Endodermal cell (in vitro differentiated cells): ENCODE results near the gene HMGCR. TPM values are rescaled to one million over a fixed set of nuclear protein-coding genes. Genes with fewer than 3 reads are reported as not detected.
"Not testable (repeated sequence)": the region's sequence is repeated elsewhere in the genome, so short reads cannot be mapped to it uniquely, and the experiment has no call there.

ENCODE experiments used
- DNase-seq: peaks from one replicate; pipeline ENCODE4 v3.0.0-alpha.2; 2017
- H3K27ac ChIP-seq: 2 replicates; pipeline ENCODE4 v1.5.1; 2013; ENCODE audit warnings: mild to moderate bottlenecking, low read depth, low read length, moderate library complexity
- H3K27me3 ChIP-seq: 2 replicates; pipeline ENCODE4 v1.6.1; 2013; ENCODE audit warnings: mild to moderate bottlenecking, low read length, moderate library complexity; ENCODE audit not compliant: insufficient read depth, control insufficient read depth, poor library complexity, severe bottlenecking
- H3K36me3 ChIP-seq: 2 replicates; pipeline ENCODE4 v1.7.0; 2013; ENCODE audit warnings: mild to moderate bottlenecking, low read length, moderate library complexity; ENCODE audit not compliant: control insufficient read depth, insufficient read depth
- H3K4me1 ChIP-seq: one replicate; pipeline ENCODE4 v1.7.0; 2013; ENCODE audit warnings: low read length; ENCODE audit not compliant: control insufficient read depth, insufficient read depth
- H3K4me3 ChIP-seq: 2 replicates; pipeline ENCODE4 v1.5.1; 2013; ENCODE audit warnings: mild to moderate bottlenecking, low read length, moderate library complexity
- H3K9ac ChIP-seq: 2 replicates; pipeline ENCODE4 v1.6.1; 2013; ENCODE audit warnings: mild to moderate bottlenecking, low read length, moderate library complexity; ENCODE audit not compliant: poor library complexity, severe bottlenecking; ENCODE audit errors: extremely low read depth
- H3K9me3 ChIP-seq: 2 replicates; pipeline ENCODE4 v1.6.1; 2013; ENCODE audit warnings: mild to moderate bottlenecking, low read length, moderate library complexity; ENCODE audit not compliant: control insufficient read depth
- H3K27ac Mint-ChIP-seq: 2 replicates; pipeline ENCODE4 v1.8.0; 2020; ENCODE audit warnings: mixed read lengths
- H3K27me3 Mint-ChIP-seq: 2 replicates; pipeline ENCODE4 v1.8.0; 2021; ENCODE audit warnings: mild to moderate bottlenecking, mixed read lengths; ENCODE audit not compliant: insufficient read depth
- H3K36me3 Mint-ChIP-seq: 2 replicates; pipeline ENCODE4 v1.8.0; 2020; ENCODE audit warnings: low read depth, mixed read lengths
- H3K4me1 Mint-ChIP-seq: 2 replicates; pipeline ENCODE4 v1.8.0; 2020; ENCODE audit warnings: mixed read lengths
- H3K4me3 Mint-ChIP-seq: 2 replicates; pipeline ENCODE4 v1.8.0; 2020; ENCODE audit warnings: mild to moderate bottlenecking, moderate library complexity, mixed read lengths
- H3K9me3 Mint-ChIP-seq: 2 replicates; pipeline ENCODE4 v1.8.0; 2020; ENCODE audit warnings: mild to moderate bottlenecking, mixed read lengths
- CTCF ChIP-seq: fragments of 200-600 bp; sonication (generic); conservative IDR thresholded peaks from 2 replicates; pipeline ENCODE4 v1.5.0; 2021; ENCODE audit warnings: antibody characterized with exemption, mild to moderate bottlenecking
- whole genome bisulfite sequencing, 2 experiments: methylation state at CpG; one replicate each; pipeline versions ENCODE4 v1.1.5 to v1.1.7; 2013; ENCODE audit warnings: missing lambda C conversion rate in 2 of 2, mixed read lengths in 1 of 2; ENCODE audit not compliant: insufficient coverage in 1 of 2, insufficient read length in 1 of 2; 5-methylcytosine and 5-hydroxymethylcytosine counted together
- long read RNA-seq, 4 experiments: library from polyadenylated mRNA in 2 of 4; library from RNA in 1 of 4; library from capped mRNA in 1 of 4; stranded (forward) in 3 of 4; unstranded in 1 of 4; transcript quantifications; one replicate each; pipeline ENCODE4 v2.0.0, GENCODE V29; 2020 to 2021; ENCODE audit warnings: inconsistent platforms in 1 of 4
- polyA plus RNA-seq, 2 experiments: library from polyadenylated mRNA; stranded (reverse); fragments of 50-300 nt; gene quantifications; one replicate each; pipeline ENCODE4 v1.2.3, GENCODE V29; 2013
- total RNA-seq, 2 donors: library from RNA; stranded (reverse); fragmentation: NEBNext Ultra II Directional in 1 of 2; extraction: Animal tissue kit (Norgen Biotek cat#: 25700) in 1 of 2; gene quantifications; 2 replicates in 1 of 2; 3 replicates in 1 of 2; pipeline ENCODE4 v1.2.1, GENCODE V29; 2021

Gene HMGCR
- 100 to 1,000 TPM; 114 to 162 TPM for total RNA-seq
- polyA plus RNA-seq (2013, experiment 1 of 2): 224 TPM
- 222 TPM for polyA plus RNA-seq (2013, experiment 2 of 2)
- long read RNA-seq, experiment 1, full-length matches to known transcripts: 4 of 38 reads
- long read RNA-seq, experiment 1, partial matches to known transcripts: 23 of 38 reads
- long read RNA-seq, experiment 1, other reads (novel, unspliced or antisense): 11 of 38 reads
- long read RNA-seq, experiment 2, full-length matches to known transcripts: 121 of 164 reads
- long read RNA-seq, experiment 2, partial matches to known transcripts: 25 of 164 reads
- long read RNA-seq, experiment 2, other reads (novel, unspliced or antisense): 18 of 164 reads
- long read RNA-seq, experiment 3, full-length matches to known transcripts: 629 of 737 reads
- long read RNA-seq, experiment 3, partial matches to known transcripts: 55 of 737 reads
- long read RNA-seq, experiment 3, other reads (novel, unspliced or antisense): 53 of 737 reads
- long read RNA-seq, experiment 4, full-length matches to known transcripts: 5 of 39 reads
- long read RNA-seq, experiment 4, partial matches to known transcripts: 28 of 39 reads
- long read RNA-seq, experiment 4, other reads (novel, unspliced or antisense): 6 of 39 reads

GRCh38 chr5:75336615-75337336, at the start of gene HMGCR:
HMGCR (plus strand) TSS chr5:75337220; CDS start chr5:75342606, 5,386 bp downstream.
- Histone ChIP-seq H3K27me3 (no peaks in the 10 kb centered on the region), H3K4me3 (peak within 1 kb of the TSS; percentile 96), H3K9me3 (no peaks in the 10 kb centered on the region), H3K27ac (peak within 1 kb of the TSS; percentile 93), H3K36me3 (peaks cover 6% of the 10 kb centered on the region), H3K4me1 (peaks cover 2% of the 10 kb centered on the region), H3K9ac (peak within 1 kb of the TSS; percentile 74)
- H3K4me1 Mint-ChIP-seq: peaks cover 22% of the 10 kb centered on the region
- H3K4me3 Mint-ChIP-seq: no peak within 1 kb of the TSS
- no peaks in the 10 kb centered on the region for H3K27me3 Mint-ChIP-seq
- no peak within 1 kb of the TSS for H3K27ac Mint-ChIP-seq
- H3K36me3 Mint-ChIP-seq: peaks cover 15% of the 10 kb centered on the region
- peak; percentile 62 for TF ChIP-seq CTCF
- 0% methylated on average over 25 to 56 of the region's 56 CpGs for WGBS, 2 experiments
- peak; percentile 100 for DNase-seq
- H3K9me3 Mint-ChIP-seq: no peaks in the 10 kb centered on the region

GRCh38 chr5:75291844-75292243, 45.2 kb upstream of the HMGCR start:
- H3K4me3 Mint-ChIP-seq, H3K4me1 Mint-ChIP-seq, H3K27ac Mint-ChIP-seq, H3K36me3 Mint-ChIP-seq, H3K27me3 Mint-ChIP-seq, DNase-seq, H3K27me3 ChIP-seq, H3K27ac ChIP-seq, H3K4me1 ChIP-seq, H3K4me3 ChIP-seq, H3K36me3 ChIP-seq, H3K9ac ChIP-seq: not testable (repeated sequence)
- 67 to 76% methylated on average over 3 of the region's 3 CpGs for WGBS, 2 experiments
- peaks cover 48% of the 10 kb centered on the region for H3K9me3 Mint-ChIP-seq
- peaks cover 23% of the 10 kb centered on the region for H3K9me3 ChIP-seq

- Histone ChIP-seq H3K9me3 (peaks cover 30% of the 10 kb centered on the region), H3K27ac (no peak overlapping the region), H3K9ac (no peak overlapping the region), H3K4me3 (no peak overlapping the region), H3K4me1 (no peaks in the 10 kb centered on the region), H3K36me3 (no peaks in the 10 kb centered on the region), H3K27me3 (no peaks in the 10 kb centered on the region)
- Mint-ChIP-seq H3K27me3 (peaks cover 2% of the 10 kb centered on the region), H3K36me3 (peaks cover 7% of the 10 kb centered on the region), H3K4me3 (no peak overlapping the region), H3K4me1 (peaks cover 10% of the 10 kb centered on the region), H3K9me3 (peaks cover 36% of the 10 kb centered on the region), H3K27ac (no peak overlapping the region)
- TF ChIP-seq CTCF: no peak
- DNase-seq: no peak
Measured at GRCh38 chr5:75300084-75300483, 36.9 kb upstream of the HMGCR start.
